ENCODE measurements around the gene SMU1.

DNA sequence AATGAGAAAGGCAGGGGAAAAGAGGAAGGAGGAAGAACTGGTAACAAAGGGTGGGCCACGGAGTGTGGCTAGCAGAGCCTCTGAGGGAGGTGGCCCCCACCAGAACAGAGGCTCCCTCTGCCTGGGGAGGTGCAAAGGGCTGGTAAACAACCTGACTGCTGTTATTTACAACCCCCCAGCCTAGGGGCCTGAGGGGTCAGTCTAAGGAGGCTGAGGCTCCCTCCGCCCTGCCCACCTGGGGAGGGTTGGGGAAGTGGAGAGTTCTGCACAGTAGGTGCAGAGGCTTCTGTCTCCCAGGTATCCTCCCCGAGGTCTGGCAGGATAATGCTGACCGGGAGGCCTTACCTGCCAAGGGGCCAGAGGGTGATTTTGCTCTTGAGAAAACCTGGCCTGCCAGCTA is 35.6 kb upstream of the SMU1 start:
- TF ChIP-seq, protein P1, sequence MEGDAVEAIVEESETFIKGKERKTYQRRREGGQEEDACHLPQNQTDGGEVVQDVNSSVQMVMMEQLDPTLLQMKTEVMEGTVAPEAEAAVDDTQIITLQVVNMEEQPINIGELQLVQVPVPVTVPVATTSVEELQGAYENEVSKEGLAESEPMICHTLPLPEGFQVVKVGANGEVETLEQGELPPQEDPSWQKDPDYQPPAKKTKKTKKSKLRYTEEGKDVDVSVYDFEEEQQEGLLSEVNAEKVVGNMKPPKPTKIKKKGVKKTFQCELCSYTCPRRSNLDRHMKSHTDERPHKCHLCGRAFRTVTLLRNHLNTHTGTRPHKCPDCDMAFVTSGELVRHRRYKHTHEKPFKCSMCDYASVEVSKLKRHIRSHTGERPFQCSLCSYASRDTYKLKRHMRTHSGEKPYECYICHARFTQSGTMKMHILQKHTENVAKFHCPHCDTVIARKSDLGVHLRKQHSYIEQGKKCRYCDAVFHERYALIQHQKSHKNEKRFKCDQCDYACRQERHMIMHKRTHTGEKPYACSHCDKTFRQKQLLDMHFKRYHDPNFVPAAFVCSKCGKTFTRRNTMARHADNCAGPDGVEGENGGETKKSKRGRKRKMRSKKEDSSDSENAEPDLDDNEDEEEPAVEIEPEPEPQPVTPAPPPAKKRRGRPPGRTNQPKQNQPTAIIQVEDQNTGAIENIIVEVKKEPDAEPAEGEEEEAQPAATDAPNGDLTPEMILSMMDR (IDR thresholded peaks at IDR 0.05), result no peak
- TF ChIP-seq POLR2AphosphoS5 (IDR thresholded peaks at IDR 0.05; ENCODE audit: low read depth, low read length) (no peak), TCF7L2 (IDR thresholded peaks at IDR 0.05; ENCODE audit: low read depth, low read length) (no peak)
- TF ChIP-seq, protein P2, sequence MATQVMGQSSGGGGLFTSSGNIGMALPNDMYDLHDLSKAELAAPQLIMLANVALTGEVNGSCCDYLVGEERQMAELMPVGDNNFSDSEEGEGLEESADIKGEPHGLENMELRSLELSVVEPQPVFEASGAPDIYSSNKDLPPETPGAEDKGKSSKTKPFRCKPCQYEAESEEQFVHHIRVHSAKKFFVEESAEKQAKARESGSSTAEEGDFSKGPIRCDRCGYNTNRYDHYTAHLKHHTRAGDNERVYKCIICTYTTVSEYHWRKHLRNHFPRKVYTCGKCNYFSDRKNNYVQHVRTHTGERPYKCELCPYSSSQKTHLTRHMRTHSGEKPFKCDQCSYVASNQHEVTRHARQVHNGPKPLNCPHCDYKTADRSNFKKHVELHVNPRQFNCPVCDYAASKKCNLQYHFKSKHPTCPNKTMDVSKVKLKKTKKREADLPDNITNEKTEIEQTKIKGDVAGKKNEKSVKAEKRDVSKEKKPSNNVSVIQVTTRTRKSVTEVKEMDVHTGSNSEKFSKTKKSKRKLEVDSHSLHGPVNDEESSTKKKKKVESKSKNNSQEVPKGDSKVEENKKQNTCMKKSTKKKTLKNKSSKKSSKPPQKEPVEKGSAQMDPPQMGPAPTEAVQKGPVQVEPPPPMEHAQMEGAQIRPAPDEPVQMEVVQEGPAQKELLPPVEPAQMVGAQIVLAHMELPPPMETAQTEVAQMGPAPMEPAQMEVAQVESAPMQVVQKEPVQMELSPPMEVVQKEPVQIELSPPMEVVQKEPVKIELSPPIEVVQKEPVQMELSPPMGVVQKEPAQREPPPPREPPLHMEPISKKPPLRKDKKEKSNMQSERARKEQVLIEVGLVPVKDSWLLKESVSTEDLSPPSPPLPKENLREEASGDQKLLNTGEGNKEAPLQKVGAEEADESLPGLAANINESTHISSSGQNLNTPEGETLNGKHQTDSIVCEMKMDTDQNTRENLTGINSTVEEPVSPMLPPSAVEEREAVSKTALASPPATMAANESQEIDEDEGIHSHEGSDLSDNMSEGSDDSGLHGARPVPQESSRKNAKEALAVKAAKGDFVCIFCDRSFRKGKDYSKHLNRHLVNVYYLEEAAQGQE (IDR thresholded peaks at IDR 0.05; ENCODE audit: insufficient read depth in 1 of 2, low read depth in 2 of 2, low read length in 1 of 2), result no peak

Data from Panc1 (cell line).